GM12801 (cell line): Measurements from ENCODE around the gene CTAGE1.

Experiments
- CTCF ChIP-seq: IDR thresholded peaks from one replicate; pipeline ENCODE4 v1.5.1; 2011; ENCODE audit warnings: control low read depth; ENCODE audit not compliant: insufficient read length; ENCODE audit errors: extremely low read depth

CTAGE1 gene

GRCh38 chr18:22378672-22379282 lies 38.9 kb downstream of the CTAGE1 start:
- TF ChIP-seq CTCF, result no peak

GRCh38 chr18:22377769-22378168 lies 39.9 kb downstream of the CTAGE1 start:
- no peak for TF ChIP-seq CTCF

GRCh38 chr18:22370414-22370813 lies 47.3 kb downstream of the CTAGE1 start:
- TF ChIP-seq CTCF, result no peak

- TF ChIP-seq CTCF, result no peak
Measured at GRCh38 chr18:22368021-22368420, 49.7 kb downstream of the CTAGE1 start.

GRCh38 chr18:22367303-22367702 lies 50.4 kb downstream of the CTAGE1 start:
- no peak for TF ChIP-seq CTCF

- TF ChIP-seq CTCF, result no peak
Measured at GRCh38 chr18:22363867-22364463, 53.8 kb downstream of the CTAGE1 start.
